GM21423 (cell line): ENCODE data around the gene B4GALT1.
A peak's percentile ranks its signal among the peaks of the same experiment; 100 is the strongest.

Experiments
- ATAC-seq: cut with Tn5 transposase; IDR thresholded peaks from one replicate; pipeline ENCODE4 v1.9.1; 2021; ENCODE audit warnings: mild to moderate bottlenecking, moderate library complexity; ENCODE audit not compliant: unreplicated experiment

Gene B4GALT1

DNA sequence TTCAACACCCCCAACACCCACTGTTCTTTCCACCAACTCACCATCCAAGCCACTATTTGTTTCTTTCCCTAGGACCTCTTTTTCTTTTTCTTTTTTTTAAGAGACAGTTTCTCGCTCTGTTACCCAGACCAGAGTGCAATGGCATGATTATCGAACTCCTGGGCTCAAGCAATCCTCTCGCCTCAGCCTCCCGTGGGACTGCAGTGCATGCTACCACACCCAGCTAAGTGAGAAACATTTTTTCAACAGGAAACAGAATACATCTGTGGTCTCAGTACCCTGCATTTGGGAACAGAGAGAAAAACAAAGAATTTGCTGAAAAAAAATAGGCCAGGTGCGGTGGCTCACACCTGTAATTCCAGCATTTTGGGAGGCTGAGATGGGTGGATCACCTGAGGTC, 24.6 kb downstream of the B4GALT1 start:
- ATAC-seq: peak; percentile 36

DNA sequence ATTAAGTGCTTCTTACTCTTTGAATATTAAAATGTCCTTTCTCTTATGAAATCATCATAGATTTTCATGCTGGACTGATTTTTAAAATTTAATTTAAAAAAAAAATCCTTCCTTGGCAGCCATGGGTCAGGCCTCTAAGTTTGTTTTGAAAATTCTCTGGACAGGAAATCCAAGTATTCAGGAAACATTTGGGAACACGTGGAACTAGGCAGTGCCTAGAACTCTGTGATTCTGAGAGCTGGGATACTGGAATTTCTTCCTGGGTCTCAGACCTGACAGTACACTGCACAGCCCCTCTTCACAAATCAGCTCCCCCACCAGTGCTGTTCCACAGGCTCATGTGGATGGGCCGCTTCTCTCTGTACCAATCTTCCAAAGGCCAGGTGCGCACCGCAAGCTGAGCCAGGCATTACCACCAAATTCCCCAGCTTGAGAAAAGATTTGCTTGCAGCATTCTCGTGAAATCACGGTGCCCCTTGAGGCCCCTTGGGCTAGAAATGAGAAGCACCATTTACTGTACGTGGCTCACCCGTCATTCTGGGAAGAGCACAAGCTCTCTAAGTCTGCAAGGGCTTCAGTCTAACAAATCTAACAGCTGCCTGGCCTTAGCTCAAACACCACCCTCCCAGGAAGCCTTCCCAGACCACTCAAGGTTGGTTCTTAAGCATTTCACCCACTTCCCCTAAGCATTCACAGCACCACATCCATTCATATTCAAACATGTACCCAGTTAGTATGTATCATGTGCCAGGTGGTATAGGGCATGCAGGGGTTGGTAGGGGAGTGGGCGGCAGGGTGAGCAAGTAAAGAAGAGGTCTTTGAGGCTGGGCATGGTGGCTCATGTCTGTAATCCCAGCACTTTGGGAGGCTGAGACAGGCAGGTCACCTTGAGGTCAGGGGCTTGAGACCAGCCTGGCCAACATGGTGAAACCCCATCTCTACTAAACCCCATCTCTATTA, 26.5 kb downstream of the B4GALT1 start:
- ATAC-seq: no peak

DNA sequence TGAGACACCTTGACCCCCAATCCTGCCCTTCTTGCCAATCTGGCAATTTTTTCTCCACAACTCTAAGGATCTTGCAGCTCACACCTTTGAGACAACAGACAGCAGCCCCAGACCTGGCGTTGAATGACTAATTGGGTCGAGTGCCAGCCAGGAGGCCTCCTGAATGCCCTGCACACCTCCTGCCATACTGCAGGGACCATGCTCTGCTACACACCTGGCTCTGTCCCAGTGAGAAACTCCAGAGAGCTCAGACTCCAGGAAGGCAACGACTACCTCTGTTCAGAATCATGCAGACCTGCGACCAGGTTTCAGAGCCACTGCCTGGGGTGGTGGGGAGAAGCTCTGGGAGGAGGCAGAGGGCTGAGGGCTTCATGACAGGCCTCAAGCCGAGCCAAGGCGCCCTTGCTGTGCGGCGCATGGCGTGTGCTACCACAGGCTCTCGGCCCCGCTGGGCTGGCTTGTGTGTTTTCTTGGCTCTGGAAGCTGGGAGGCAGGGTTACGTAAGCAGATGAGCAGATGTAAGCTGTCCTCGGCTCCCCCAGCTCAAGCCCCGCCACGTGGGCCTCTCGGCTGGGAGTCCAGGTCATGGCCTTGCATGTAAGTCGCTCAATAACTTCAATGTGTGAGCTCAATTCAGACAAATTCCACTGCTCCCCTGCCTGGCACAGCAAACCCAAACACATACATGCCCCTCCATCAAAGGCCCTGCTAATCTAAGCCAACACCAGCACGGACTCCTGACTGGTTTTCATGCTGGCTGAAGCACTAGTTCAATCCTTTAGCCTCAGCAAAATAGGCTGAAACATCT, 27.5 kb downstream of the B4GALT1 start:
- ATAC-seq: no peak

DNA sequence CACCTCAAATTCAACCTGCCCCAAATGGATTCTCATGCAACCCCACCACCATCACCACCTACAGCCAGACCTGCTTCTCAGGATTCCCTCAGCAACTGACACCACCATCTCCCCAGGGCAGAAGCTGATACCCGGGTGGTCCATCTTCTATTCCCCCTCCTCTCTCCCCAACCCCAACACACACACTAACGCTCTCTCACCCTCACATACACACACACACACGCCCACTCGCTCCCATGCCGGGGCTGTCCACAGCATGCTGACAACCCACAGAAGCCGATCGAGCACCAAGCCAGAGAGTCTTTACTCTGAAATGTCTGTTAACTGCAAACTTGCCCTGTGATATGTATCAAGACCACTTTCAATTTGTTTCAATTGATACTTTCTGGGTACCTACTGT, 28.4 kb downstream of the B4GALT1 start:
- ATAC-seq: no peak

DNA sequence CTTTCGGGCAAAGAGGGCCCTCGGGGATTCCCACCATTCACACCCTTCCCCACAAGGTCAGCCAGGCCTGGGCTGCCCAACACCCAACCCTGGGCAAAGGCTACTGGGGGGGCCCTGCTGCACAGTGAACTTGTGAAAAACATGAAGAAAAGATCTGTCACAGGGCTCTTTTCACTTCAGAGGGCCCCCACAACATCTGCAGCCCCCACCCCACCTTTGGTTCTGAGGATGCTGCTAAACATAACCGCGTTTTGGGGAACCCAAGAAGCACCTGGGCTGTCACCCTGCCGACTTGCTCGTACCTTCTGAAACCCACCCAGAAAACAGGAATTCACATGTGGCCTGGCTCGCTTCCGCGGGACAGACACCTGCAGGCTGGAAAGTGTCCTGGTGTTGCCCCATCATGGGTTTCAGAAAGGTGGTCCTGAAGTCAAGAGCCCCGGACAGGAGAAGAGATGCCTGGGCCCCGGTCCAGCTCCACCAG, 29.3 kb downstream of the B4GALT1 start:
- peak; percentile 29 for ATAC-seq

DNA sequence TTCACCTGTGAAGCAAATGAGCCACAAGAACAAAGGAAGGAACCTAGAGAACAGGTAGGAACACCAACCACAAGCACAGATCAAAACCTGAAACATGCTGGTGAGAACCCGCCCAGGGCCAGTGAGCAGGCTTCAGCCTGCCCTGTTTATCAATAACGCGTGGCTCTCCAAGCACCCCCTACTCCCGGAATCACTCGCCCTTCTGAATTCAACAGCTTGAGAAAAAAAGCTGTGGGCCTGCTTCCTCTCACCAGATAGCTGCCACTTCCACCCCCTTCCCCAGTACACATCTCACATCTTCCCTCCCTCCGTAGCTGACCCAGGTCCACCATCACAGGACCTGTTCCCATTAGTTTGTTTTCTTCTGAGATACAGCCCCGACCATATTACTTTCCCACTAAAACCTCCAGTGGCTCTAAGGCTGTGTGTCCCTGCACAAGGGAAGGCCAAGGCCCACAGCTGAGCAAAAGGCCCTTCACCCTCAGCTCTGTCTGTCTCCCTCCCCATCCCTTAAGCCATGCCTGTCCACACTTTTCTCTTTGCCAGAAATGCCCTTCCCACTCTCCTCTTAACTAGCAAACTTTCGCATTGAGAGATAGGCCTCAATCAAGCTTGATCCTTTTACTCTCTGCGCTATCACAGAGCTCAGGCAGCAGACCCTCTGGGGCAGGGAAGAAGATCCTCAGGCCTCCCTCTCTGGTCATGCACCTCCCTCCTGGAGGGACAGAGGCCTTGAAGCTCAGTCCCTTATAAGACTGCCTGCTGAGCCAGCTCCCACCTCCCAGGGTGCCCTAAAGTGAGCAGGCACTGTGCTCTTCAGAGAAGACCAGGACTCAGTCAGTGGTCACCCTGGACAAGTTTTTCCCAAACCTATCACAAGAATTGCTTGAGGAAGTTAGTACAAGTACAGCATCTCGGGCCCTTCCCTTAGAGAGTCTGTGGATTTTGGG, 30.1 kb downstream of the B4GALT1 start:
- ATAC-seq: no peak

DNA sequence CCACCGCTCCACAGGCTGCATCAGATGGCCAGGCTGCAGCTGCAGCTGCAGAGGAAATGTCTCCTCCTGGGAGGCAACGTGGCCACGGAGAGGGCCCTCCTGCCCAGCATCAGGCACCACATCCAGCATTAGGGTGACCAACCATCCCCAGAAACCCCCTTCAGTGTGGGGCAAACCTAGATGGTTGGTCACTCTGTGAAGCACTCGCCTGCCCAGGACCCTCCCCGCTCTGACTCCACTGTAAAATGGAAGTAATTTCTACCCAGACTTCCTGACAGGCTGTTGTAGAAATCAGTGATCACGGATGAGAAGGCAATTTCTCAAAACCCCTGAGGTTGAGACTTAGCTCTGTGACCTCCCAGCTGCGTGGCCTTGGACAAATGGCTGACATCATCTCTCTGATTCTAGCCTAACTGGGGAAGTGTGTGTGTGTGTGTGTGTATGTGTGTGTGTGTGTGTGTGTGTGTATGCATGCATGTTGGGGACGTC, 31.6 kb downstream of the B4GALT1 start:
- ATAC-seq: no peak

DNA sequence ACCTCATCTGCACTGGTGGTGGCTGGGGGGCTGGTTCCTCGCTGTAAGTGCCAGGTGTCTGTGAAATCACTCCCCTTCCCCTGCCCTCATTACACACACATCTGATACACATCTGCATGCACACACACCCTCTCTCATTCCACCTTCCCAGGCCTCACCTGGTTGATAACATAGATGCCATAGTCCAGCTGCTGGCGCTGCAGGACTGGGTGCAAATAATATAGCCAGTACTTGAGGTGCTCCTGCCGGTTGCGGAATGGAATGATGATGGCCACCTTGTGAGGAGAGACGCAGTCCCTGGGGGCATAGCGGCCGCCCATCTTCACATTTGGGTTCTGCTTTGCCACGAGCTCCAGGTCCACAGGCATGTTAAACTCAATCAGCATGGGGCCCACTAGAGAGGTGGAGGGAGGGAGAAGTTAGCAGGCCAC, 32.1 kb downstream of the B4GALT1 start:
- ATAC-seq: no peak

DNA sequence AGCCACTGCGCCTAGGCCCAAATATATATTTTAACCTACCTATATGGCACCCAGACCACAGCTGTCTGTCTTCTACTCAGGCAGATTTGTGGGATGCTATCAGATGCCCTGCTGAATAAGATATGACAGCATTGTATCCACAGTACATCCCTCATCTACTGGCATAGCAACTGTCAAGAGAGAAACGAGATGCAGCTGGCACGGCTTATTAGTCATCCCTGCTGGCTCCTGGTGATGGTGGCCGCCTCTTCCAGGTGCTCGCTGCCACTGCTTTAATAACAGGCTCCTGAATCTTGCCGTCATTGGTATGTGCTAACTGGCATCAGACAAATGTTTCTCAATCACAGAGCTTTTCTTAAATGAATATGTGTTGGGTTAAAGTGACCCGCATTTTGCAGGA, 34.0 kb downstream of the B4GALT1 start:
- ATAC-seq: no peak

DNA sequence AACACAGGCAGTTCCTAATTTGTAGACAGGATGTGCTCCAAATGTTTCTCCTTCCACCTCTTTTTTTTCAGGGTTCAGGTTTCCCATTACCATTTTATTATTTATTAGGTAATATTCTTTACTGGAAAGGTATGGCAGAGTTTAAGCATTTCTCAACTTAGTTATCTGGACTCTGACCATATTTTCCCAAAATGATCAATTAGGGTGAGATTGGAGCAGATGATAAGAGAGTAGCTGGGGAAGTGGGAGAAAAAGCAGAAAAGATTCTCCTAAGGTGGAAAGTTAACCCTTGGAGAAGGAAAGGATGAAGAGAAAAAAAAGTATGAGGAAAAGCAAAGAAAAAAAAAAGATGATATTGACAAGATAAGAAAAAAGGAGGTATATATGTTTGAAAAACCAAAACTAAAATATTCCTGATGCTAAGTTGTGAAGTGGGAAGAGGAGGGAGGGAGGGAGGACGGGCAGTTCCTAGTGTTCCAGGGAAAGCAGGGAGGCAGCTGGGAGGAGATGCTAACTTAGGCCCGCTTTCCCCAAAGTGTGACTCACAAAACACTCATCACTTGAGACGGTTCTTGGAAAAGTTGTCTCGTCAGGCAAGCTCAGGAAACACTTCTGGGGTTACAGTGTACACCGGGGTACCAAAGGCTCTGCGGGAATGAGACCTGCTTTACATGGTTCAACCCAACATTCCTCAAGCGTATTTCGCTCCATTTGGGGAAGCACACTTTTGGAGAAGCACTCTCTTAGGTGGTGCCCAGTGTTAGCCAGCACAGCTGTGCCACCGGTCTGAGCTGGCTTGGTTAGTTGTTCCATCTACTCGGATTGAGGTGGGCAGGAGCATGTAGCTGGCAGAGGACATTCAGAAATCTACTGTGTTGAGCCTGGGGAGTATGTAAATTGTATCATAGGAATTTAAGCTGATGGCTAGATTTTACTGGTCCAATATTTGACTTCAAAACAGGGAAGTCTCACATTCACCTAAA, 35.1 kb downstream of the B4GALT1 start:
- no peak for ATAC-seq

DNA sequence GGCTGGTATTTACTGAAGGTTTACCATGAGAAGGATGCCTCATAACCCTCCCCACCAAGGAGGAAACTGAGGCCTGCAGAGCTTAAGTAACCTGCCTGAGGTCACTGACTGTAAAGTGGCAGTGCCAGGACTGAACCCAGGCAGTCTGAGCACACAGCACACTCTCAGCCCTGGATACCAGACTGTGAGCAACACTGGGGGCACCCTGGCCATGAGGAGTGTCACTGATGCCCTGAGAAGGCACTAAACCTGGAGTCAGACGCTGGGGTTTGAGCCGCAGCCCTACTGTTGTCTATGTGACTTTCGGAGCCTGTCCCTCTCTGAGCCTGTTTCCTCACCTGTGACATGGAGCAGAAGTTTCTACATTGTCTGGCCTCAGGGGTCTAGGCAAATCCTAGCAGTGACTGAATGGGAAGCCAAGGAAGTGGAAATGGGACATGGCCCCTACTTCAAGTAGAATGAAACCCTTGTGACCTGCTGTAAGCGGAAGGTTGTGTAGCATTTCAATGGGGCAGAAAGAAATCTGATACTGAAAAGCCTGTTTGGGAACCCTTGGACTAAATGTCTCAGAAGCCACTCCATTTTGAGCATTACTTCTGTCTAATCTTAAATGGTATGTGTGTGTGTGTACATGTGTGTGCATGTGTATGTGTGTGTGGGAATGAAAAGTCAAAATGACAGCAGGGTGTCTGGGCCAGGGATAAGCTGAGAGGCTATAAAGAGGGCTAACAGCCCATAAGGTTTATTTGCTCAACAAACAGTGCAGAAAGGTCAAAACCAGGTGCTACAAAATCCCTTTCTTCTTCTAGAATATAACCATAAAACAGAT, 36.0 kb downstream of the B4GALT1 start:
- ATAC-seq: no peak

DNA sequence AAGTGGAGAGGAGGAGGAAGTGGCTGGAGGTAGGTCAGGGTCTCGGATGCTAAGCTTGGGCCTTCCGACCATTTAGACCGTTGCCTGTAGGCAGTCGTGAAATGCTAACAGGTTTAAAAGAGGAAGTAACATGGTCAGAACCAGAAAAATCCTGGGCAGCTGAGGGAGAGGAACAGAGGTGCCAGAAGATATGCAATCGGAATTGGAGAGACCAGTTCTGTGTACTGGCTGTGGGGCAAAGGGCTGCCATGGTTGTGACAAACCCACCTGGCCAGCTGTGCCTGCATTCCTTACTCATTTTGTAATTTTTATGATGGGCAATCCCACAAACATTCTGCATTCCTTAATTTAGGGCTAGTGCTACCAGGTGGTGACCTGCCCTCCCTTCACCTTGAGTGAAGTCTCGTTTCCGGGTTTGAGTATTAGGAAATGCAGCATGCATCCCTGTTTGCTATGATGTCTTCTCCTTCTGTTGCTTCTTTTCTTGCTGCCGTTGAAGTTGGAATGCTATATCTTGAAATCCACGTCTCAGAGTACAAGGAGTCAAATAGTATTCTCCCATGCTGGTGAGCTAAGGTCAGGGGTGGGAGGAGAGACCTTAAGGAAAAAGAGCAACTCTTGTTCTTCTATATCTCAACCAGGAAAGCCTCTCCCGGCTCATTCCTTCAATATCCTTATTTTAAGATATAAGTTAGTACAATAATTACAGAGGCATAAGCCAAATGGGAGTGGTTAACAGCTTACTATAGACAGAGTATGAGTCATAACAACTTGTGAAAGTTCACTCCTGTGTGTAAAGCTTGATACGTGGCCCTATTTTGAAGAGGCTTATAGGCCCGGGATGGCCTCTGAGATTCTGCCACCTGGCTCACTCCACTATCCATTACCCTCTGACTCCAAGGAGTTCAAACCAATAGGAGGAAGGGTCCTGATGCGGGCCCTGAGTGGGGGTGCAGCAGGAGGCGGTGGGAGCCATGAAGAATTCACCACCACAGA, 37.0 kb downstream of the B4GALT1 start:
- peak; percentile 55 for ATAC-seq

DNA sequence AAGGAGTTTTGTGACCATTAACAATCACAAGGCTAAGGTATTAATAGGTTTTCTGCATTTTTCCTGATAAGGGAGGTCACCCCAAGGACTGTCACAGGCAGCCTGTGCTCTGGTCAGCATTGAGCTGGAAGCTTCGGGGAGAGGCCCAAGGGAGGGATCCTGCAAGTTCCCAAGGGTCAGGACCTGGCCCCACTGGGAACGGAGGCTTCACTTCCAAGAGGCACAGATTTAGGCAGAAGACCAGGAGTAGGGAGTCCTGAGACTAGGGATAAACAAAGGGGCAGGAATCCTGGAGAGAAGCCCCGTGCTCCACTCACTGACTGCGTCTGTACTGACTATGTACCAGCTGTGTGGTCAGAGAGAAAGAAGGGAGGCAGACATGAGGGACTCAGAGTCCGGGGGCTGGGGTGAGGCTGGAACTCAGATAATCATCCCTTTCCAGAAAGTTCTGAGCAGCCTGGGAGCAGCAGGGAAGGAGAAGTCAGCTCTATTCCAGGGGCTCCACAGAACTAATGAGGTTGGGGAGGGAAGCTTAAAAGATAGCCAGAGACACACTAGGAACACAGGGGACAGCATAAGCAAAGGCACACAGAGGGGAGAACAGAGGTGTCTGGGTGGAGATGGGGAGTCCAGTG, 37.8 kb downstream of the B4GALT1 start:
- no peak for ATAC-seq

DNA sequence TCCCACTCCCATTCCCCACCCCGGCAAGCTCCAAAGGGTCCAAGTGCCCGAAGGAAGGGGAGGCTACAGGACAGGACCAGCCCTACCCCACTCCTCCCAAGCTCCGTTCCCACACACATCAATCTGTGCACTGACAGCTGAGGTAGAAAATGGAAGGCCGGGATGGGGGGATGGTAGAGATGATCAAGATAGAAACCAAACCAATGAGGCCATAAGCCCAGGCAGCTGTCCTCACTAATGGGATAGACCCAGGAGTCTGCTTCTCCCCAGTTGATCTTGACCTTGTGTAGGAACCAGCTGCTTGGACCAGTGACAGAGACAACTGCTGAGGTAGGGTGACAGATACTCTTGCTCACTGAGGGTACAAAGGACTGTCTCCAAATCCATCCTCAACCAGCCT, 38.6 kb downstream of the B4GALT1 start:
- ATAC-seq: no peak

DNA sequence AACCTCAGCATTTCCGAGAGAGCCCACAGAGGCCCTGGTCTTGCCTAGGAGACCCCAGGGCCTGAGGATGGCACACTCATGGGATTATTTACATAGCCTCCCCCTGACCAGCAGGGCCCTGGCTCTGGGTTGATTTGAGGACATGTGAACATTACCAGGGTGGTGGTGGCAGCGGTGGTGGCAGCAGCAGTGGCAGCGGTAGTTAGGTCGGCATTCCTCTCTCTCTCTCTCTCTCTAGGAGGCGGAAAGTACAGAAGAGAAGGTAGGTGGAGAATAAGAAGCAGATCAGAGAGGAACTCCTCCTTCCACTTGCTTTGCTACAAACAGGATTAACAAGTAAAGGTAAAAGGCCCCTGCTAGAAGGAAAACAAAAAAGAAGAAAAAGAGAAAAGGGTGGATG, 39.3 kb downstream of the B4GALT1 start:
- ATAC-seq: no peak
